GM10248 (cell line): Measurements from ENCODE around the gene JOSD2.

Experiments used
- CTCF ChIA-PET: fragments of 300-600 bp; sonication (Branson Sonifier 250); formaldehyde crosslinking; extraction: SDS; loops from one replicate; lab custom pipeline; 2021; ENCODE audit warnings: antibody characterized with exemption; lab: Yijun Ruan, JAX
- POLR2A ChIA-PET: fragments of 350-650 bp; sonication (Branson Sonifier 250); formaldehyde crosslinking; extraction: SDS; loops from one replicate; lab custom pipeline; 2020; ENCODE audit warnings: antibody characterized with exemption; lab: Yijun Ruan, JAX
- DNase-seq: peaks from one replicate; pipeline ENCODE4 v3.0.0; 2012; ENCODE audit errors: extremely low spot score
- TF ChIP-seq, protein P1 (sequence below): IDR thresholded peaks from 2 replicates; pipeline ENCODE4 v1.5.1; 2012; ENCODE audit warnings: mild to moderate bottlenecking, low read depth; ENCODE audit errors: extremely low read depth, missing control alignments, control extremely low read depth

The JOSD2 gene, protein sequence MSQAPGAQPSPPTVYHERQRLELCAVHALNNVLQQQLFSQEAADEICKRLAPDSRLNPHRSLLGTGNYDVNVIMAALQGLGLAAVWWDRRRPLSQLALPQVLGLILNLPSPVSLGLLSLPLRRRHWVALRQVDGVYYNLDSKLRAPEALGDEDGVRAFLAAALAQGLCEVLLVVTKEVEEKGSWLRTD

DNA sequence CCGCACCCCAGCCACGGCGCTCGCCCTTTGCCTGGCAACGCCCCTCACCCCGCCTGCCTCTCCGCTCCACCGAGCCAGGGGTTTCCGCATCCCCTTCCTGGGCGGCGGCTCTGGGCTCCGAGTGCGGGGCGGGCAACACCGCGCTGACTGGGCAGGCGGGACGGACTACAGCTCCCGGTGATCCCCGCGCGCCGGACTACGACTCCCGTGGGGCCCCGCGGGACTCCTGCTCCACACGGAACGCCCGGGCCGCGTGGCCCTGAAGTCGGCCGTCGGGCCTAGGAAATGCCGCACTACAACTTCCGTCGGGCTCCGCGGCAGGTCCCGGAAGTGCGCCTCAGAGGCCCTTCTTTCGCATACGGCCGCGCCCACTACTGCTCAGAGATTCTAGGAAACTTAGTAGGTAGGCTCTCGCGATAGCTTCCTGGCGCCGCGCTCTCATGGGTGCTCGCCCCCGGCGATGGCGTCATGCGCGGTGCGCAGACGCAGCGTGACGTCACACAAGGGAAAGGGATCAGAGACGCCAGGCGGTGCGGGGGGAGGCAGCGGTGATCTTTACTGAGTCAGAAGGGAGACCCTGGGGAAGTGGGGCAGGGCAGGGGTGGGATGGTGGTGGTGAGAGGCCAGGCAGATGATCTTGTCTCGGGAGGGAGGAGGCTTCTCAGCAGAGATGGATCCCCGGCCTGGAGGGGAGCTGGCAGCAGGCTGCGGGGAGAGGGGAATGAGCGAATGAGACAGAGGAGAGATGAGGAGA lies at the start of gene JOSD2:
Gene JOSD2 (minus strand): TSS at position 123 of the 754 bp plus-strand sequence. CDS start 760 bp downstream, outside the sequence.
- TF ChIP-seq, protein P1, sequence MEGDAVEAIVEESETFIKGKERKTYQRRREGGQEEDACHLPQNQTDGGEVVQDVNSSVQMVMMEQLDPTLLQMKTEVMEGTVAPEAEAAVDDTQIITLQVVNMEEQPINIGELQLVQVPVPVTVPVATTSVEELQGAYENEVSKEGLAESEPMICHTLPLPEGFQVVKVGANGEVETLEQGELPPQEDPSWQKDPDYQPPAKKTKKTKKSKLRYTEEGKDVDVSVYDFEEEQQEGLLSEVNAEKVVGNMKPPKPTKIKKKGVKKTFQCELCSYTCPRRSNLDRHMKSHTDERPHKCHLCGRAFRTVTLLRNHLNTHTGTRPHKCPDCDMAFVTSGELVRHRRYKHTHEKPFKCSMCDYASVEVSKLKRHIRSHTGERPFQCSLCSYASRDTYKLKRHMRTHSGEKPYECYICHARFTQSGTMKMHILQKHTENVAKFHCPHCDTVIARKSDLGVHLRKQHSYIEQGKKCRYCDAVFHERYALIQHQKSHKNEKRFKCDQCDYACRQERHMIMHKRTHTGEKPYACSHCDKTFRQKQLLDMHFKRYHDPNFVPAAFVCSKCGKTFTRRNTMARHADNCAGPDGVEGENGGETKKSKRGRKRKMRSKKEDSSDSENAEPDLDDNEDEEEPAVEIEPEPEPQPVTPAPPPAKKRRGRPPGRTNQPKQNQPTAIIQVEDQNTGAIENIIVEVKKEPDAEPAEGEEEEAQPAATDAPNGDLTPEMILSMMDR, result no peak
- ChIA-PET POLR2A (interaction anchor here (0.6 to 0.7 kb wide), 2 partner anchors 10 to 48 kb away, joined by 3 to 8 read pairs; no protein-coding TSS in a partner anchor), CTCF (interaction anchor here (0.6 to 1.7 kb wide), 7 partner anchors 26 to 411 kb away, joined by 3 to 4 read pairs (median 3); no protein-coding TSS in a partner anchor)

DNA sequence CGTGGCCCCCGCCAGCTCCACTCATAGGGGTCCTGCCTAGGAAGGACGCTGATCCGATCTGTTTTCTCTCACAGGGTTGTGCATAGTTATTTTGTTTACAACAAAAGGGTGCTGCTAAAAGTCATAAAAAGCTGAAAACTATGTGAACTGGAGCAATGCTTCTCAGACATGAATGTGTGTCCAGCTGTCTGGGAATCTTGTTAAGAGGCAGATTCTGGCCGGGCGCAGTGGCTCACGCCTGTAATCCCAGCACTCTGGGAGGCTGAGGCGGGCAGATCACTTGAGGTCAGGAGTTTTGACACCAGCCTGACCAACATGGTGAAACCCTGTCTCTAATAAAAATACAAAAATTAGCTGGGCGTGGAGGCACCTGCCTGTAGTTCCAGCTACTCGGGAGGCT lies 48.6 kb upstream of the JOSD2 start:
- no peak for DNase-seq
- TF ChIP-seq, protein P1, result no peak
- CTCF ChIA-PET, result interaction anchor here (1.2 to 9.1 kb wide), 2 partner anchors 20 to 224 kb away, joined by 3 to 154 read pairs; no protein-coding TSS in a partner anchor
- POLR2A ChIA-PET, result no interaction called here

More for the DNA sequence above, at the start of gene JOSD2:
- peak; percentile 99 for DNase-seq

DNA sequence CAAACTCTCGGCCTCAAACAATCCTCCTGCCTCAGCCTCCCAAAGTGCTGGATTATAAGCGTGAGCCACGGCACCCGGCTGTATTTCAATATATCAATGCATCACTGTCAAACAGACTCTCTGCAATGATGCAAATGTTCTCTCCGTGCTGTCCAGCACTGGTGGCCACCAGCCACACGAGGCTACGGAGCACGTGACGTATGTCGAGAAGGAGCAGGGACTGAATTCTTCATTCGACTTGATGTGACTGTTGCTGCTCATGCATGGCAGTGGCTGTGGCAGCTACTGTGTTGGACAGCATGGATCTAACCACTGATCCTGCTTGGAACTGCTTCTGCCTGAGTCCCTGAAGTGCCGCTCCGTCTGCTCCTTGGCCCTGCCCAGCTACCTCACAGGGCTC lies 47.5 kb upstream of the JOSD2 start:
- ChIA-PET CTCF (interaction anchor here (1.3 to 9.1 kb wide), 3 partner anchors 9 to 202 kb away, joined by 3 to 154 read pairs (median 29); no protein-coding TSS in a partner anchor), POLR2A (no interaction called here)
- TF ChIP-seq, protein P1, result no peak
- DNase-seq, result no peak

DNA sequence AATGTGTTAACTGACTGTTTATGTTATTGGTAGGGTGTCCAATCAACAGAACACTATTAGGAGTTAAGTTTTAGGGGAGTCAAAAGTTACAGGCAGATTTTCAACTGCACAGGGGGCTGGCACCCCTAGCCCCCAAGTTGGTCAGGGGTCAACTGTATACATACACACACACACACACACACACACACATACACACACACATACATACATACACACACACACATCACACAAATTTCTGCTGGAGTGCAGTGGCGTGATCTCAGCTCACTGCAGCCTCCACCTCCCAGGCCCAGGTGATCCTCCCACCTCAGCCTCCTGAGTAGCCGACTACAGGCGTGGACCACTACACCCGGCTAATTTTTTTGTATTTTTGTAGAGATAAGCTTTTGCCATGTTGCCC lies 47.0 kb upstream of the JOSD2 start:
- no peak for DNase-seq
- TF ChIP-seq, protein P1, result no peak
- CTCF ChIA-PET, result interaction anchor here (0.6 to 9.1 kb wide), 4 partner anchors 9 to 480 kb away, joined by 3 to 154 read pairs (median 16); no protein-coding TSS in a partner anchor
- POLR2A ChIA-PET, result no interaction called here

DNA sequence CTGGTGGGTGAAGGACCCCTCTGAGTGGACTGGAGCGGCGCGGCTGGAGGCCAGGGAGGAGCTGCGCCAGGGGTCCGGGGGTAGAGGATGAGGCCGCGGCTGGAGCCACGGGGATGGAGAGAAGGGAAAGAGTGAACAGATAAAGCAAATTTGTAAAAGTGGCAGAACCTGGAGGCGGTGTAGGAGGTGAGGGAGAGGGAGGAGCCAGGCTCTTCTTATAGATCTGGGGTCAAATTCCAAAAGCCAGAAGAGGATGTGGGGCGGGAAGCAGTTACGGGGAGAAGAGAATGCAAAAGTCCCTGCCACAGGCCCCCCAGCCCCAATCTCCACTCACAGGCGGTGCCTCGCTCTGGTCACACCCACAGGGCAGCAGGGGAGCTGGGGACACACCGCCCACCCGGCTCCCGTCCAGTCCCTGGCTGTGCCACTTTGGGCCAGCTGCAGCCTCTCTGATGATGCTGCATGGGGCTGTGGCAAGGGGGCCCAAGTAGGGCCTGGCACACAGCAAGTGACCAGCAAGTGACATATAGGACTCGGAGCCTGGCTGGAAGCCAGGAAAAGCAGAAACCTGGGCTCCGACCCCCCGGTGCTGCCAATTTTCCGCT lies 46.1 kb upstream of the JOSD2 start:
- ChIA-PET POLR2A (no interaction called here), CTCF (interaction anchor here (0.6 to 9.1 kb wide), 27 partner anchors 9 to 481 kb away, joined by 3 to 154 read pairs (median 5); partner anchors contain the start of genes JOSD2 and POLD1)
- no peak for DNase-seq
- TF ChIP-seq, protein P1, result no peak

DNA sequence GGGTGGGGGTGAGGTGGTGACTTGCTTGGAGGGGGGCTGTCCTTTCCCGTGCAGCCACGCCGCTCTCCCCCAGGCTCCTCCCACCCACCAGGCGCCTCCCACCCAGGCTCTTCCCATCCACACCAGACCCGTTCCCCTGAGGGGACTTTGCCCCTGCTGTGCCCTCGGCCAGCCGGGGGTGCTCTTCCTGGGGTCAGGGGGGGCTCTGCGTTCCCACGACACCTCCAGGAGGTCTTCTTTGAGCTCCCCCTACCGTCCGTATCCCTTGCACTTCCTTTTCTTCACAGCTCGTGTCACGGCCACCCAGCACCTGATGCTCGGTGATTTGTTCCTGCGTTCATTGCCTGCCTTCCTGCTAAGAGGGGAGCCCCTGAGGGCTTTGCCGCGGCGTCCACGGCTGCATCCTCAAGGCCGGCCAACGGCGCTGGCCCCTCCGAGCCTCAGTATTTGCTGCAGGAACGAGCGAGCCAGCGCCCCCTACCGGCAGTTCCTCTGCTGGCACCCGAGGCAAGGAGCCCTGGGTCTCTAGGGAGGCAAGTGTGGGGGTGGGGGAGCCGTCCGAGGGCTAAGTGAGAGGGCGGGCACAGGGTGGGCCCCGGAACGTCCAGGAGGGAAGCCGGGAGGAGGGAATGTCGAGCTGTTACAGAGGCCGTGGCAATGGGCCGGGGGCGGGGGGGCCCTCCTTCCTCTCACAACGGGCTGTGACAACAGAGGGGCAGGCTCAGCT lies 45.5 kb upstream of the JOSD2 start:
- DNase-seq, result peak; percentile 91
- CTCF ChIA-PET, result interaction anchor here (0.6 to 9.1 kb wide), 43 partner anchors 9 to 460 kb away, joined by 3 to 154 read pairs (median 4); partner anchors contain the start of genes JOSD2, KCNC3, NR1H2 and POLD1
- TF ChIP-seq, protein P1, result peak; percentile 91
- POLR2A ChIA-PET, result interaction anchor here (0.6 kb wide), 1 partner anchor 22 kb away, joined by 3 read pairs; no protein-coding TSS in a partner anchor
